ENCODE results near the gene CHD3.
"Not testable (repeated sequence)": the region's sequence is repeated elsewhere in the genome, so short reads cannot be mapped to it uniquely, and the experiment has no call there.

The CHD3 gene

GRCh38 chr17:7935859-7936258 lies 47.3 kb downstream of the CHD3 start:
- no peak for DNase-seq

GRCh38 chr17:7940034-7940433 lies 51.4 kb downstream of the CHD3 start:
- no peak for DNase-seq

- no peak for DNase-seq
These were observed 52.2 kb downstream of the CHD3 start for GRCh38 chr17:7940743-7941142.

GRCh38 chr17:7943291-7943690 lies 54.7 kb downstream of the CHD3 start:
- DNase-seq, result no peak

- no peak for DNase-seq
These were observed 55.7 kb downstream of the CHD3 start for GRCh38 chr17:7944326-7944725.

- no peak for DNase-seq
These were observed 57.1 kb downstream of the CHD3 start for GRCh38 chr17:7945651-7946050.

GRCh38 chr17:7946441-7946840 lies 57.9 kb downstream of the CHD3 start:
- DNase-seq, result no peak

GRCh38 chr17:7947651-7948050 lies 59.1 kb downstream of the CHD3 start:
- DNase-seq, result no peak

- DNase-seq, result no peak
These were observed 62.0 kb downstream of the CHD3 start for GRCh38 chr17:7950578-7950977.

GRCh38 chr17:7951143-7951792 lies 62.7 kb downstream of the CHD3 start:
- peak in 1 of 5 donors; percentile 82 for DNase-seq

- not testable (repeated sequence) for DNase-seq
These were observed 64.7 kb downstream of the CHD3 start for GRCh38 chr17:7953266-7953665.

- DNase-seq, result no peak
These were observed 67.0 kb downstream of the CHD3 start for GRCh38 chr17:7955414-7956227.

GRCh38 chr17:7956228-7956965 lies 67.8 kb downstream of the CHD3 start:
- DNase-seq, result no peak

- DNase-seq, result no peak
These were observed 71.1 kb downstream of the CHD3 start for GRCh38 chr17:7959503-7960253.

- DNase-seq, result no peak
These were observed 72.8 kb downstream of the CHD3 start for GRCh38 chr17:7961421-7961820.

All from T-helper 1 cell (primary cell).